LHCN-M2 (cell line): ENCODE results near the gene FAF2. TPM values are rescaled to one million over a fixed set of nuclear protein-coding genes. Genes with fewer than 3 reads are reported as not detected.
A peak's percentile ranks its signal among the peaks of the same experiment; 100 is the strongest.
"Not testable (repeated sequence)": the region's sequence is repeated elsewhere in the genome, so short reads cannot be mapped to it uniquely, and the experiment has no call there.

Source experiments
- DNase-seq: peaks from one replicate; pipeline ENCODE4 v3.0.0-alpha.2; 2012; ENCODE audit warnings: low read depth
- total RNA-seq: library from RNA; depleted of rRNA; stranded (reverse); fragments of >200 nt; gene quantifications from 2 replicates; pipeline ENCODE4 v1.2.3, GENCODE V29; 2014

FAF2 gene
- total RNA-seq, 1 experiment from 2014 or later: 42.4 TPM

- no peak for DNase-seq
Measured at GRCh38 chr5:176454724-176455394, 6.7 kb downstream of the FAF2 start.

DNA sequence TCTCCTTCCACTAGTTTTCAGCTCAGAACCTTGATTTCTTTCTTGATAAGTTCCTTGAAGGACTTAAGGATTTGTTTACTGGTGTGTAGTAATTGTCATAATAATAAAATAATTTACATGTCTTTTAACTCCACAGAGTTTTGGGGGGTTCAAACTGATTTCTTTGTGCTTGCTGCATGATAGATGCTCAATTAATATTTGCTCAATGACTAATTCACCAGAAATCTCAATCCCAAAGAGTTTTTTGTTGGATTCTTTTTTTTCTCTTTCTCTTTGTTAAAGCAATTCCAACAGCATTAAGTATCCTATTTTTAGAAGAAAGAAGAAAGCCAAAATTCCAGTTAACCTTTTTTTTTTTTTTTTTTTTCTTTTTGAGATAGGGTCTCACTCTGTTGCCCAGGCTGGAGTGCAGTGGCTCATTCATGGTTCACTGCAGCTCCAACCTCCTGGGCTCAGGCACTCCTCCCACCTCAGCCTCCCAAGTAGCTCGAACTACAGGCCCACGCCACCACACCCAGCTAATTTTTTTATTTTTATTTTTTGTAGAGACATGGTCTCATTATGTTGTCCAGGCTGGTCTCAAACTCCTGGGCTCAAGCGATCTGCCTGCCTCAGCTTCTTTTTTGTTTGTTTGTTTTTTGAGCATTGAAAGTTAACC lies 10.8 kb downstream of the FAF2 start:
- no peak for DNase-seq

- no peak for DNase-seq
Measured at GRCh38 chr5:176461349-176461748, 13.2 kb downstream of the FAF2 start.

- DNase-seq: no peak
Measured at GRCh38 chr5:176463113-176463764, 15.1 kb downstream of the FAF2 start.

DNA sequence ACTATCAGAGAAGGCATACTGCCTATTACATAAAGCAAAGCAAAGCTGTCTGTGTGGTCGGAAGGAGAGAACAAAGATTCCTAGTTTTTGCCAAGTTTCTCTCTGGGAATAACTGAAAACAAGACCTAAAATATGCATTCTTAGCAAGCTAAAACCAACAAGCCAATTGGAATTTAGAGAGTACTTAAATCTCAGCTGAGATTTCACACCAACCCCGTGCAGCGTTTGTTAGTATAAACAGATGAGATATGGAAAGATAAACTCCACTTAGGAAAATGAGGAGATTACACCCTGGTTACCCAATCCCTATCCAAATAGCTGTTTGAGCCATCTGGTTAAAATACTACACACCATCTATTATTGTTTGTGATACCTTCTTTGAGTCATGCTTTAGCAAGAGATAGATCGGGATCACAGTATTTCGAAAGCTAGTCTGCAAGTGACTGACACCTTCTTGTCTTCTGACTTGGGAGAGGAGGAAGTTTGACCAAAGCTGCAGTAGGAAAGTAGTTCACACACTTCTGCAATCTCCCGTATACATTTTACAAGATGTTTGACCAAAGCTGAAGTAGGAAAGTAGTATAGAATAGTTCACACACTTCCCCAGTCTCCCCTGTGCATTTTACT lies 18.2 kb downstream of the FAF2 start:
- DNase-seq: peak; percentile 57

DNA sequence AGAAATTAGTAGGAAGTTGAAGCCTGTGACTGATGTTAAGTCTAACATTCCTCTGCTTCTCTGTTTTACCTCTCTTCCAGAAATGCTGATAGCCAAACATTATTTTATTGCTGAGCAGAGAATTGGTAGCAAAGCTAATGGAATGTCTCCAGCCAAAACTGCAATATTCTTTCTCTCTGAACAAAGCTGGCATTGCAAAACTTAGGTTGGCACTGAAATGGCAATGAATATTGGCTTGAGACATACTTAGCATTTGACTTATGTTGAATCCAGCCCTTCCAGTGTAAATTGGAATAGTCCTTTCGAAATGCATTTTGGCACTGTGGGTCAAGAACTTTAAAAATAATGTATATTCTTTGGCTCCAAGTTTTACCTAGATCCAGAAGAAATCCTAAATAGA lies 21.1 kb downstream of the FAF2 start:
- no peak for DNase-seq

DNA sequence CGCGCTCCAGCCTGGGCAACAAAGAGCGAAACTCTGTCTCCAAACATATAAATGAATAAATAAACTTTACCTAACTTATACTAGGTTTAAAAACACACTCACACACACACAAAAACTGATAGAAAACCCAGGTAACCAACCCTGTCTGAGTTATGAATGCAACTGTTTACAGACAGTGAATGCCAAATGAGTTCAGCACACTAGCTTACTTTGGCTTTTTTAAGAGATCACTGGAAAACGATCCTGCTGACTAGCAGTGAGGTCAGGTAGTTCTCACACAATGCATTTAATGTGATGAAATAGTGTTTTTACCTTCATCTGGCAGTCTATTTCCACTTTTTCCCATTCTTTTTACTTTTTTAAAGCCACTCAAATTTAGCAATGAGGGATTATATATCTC lies 22.4 kb downstream of the FAF2 start:
- no peak for DNase-seq

- DNase-seq: no peak
Measured at GRCh38 chr5:176471098-176471497, 22.9 kb downstream of the FAF2 start.

GRCh38 chr5:176473335-176474006 lies 25.3 kb downstream of the FAF2 start:
- DNase-seq: no peak

DNA sequence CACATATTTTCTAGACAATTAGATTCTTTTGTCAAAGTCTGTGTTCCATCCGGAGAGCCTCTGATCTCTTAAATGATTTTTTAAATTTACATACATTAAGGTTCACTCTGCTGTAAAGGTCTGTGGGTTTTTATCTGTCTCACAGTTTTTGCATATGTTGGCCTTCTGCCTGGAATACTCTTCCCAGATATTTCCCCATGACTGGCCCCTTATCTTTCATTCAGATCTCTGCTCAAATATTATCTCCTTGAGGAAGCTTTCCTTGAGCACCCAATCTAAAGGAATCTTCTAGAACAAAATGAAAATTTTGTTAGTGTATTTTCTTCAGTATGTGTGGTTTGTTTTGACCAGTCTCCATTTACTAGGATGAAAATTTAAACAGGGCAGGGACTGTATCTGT lies 26.3 kb downstream of the FAF2 start:
- no peak for DNase-seq

DNA sequence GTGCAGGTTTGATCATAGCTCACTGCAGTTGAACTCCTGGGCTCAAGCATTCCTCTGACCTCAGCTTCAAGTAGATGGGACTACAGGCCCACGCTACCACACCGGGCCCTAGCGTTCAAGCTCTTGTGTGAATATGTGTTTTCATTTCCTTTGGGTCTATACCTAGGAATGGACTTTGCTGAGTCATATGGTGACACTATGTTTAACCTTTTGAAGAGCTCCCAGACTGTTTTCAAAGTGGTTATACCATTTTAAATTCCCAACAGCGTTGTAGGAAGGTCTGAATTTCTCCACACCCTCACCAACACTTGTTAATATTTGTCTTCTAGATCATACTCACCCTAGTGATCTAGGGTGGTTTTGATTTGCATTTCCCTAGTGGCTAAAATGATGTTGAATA lies 33.5 kb downstream of the FAF2 start:
- no peak for DNase-seq

DNA sequence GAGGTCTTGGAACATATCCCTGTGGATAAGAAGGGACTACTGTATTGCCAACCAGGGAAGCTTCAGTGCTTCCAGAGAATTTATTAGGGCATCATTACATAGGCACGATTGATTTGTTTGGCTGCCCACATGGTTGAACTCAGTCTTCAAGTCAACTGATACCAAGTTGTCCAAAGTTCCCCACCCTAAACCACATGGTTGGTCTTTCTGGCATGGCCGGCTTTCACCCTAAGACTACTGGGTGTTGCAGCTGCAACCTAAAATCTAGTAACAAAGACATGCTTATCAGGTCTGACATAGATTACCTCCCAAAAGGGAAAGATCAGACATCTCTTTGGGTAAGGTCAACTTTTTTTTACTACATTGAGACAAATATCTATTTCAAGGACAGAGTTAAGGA lies 37.0 kb downstream of the FAF2 start:
- no peak for DNase-seq

- DNase-seq: no peak
Measured at GRCh38 chr5:176486189-176486757, 38.1 kb downstream of the FAF2 start.

DNA sequence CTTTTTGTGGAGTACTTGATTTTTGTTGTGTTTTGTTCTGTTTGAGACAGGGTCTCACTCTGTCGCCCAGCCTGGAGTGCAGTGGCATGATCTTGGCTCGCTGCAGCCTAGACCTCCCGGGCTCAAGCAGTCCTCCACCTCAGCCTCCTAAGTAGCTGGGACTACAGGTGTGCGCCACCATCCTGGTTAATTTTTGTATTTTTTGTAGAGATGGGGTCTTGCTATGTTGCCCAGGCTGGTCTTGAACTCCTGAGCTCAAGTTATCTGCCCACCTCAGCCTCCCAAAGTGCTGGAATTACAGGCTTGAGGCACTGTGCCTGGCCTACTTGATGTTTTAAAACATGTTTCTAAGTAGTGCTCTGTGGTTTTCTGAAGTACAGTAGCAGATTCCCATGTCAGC lies 39.0 kb downstream of the FAF2 start:
- not testable (repeated sequence) for DNase-seq

GRCh38 chr5:176489077-176489476 lies 40.9 kb downstream of the FAF2 start:
- no peak for DNase-seq

DNA sequence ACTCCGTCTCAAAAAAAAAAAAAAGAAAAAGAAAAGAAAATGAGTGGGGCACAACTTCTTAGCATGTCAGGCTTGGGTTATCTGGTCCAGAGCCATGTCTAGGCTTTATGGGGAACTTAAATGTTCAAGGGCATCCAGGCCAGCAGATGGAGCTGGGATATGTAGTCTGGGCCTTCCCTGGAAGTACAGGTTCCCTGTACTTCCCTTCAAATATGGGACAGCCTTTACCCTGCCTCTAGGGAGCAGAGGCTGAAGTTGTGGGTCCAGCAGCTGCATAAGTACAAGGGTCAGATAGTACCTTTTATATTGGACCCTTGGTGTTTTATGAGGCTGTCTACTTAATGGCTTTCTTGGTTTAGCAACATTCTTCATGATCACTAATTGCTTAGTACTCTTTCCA lies 42.1 kb downstream of the FAF2 start:
- DNase-seq: peak; percentile 22

DNA sequence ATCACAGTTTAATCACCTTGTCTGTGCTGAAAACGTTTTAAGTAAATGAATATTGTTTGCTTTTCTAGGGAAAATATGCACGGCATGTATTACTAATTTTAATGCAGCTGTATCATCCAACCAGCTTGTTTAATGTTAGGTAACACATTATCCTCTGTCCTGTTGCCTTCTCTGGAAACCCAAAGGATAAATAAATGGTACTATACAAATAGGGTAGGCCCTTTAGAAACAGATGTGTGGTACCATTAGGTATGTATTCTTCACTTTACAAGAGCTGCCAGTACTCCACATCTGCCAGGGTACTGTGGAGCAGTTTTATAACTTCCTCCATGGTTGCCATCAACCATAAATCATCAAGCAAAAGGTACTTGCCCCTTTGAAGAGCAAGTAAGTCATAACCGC lies 42.9 kb downstream of the FAF2 start:
- DNase-seq: peak; percentile 13

DNA sequence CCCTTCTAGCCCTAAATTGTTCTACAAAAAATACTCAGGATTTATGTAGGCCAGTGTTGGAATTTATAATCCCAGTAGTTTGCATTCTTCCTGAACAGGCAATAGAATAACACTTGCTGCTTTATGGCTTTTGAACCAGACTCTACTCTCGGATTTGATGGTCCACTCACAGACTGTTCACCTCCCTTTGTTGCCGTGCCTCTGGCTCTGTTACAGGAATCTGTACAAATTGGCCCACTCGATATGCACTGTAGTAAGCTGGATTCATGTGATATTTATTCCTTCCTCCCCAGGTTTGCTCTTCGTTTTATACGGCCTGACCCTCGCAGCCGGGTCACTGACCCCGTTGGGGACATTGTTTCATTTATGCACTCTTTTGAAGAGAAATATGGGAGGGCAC lies 43.7 kb downstream of the FAF2 start:
- no peak for DNase-seq

- peak; percentile 5 for DNase-seq
Measured at GRCh38 chr5:176492431-176492830, 44.2 kb downstream of the FAF2 start.

- DNase-seq: peak; percentile 57
Measured at GRCh38 chr5:176497852-176498251, 49.7 kb downstream of the FAF2 start.

DNA sequence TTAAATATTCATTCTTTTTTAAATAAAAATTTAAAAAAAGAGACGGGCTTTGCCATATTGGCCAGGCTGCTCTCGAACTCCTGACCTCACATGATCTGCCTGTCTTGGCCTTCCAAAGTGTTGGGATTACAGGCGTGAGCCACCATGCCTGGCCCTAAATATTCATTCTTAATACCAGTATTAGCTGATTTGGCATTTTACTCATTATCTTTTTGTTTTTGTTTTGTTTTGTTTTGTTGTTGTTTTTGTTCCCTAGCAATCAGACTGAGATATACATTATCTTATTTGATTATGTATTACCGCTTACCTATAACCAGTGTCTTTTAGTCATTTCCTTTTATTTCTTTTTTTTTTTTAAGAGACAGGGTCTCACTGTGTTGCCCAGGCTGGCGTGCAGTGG lies 51.1 kb downstream of the FAF2 start:
- DNase-seq: no peak

DNA sequence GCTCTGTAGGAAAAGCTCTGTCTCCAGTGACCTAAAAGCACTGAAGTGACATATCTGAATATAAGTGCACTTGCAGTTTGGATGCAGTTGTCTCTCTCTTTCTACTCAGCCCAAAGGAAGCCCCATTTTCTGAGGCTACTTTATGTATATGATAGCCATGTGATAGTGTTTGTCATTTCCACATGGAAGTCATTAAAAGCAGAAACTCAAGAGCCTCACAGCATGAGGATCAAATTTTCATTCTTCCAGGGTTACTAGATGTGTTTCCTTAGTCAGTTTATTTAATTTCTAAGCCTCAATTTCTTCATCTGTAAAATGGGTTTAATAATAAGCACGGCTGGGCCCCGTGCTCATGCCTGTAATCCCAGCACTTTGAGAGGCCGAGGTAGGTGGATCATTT lies 52.3 kb downstream of the FAF2 start:
- DNase-seq: no peak
